T-helper 2 cell (primary cell): ENCODE results near the gene JMJD7.

ENCODE experiments used
- DNase-seq, 5 experiments: peaks; one replicate each; pipeline versions ENCODE4 v3.0.0 to v3.0.0-alpha.2; 2012 to 2022

Gene JMJD7

DNA sequence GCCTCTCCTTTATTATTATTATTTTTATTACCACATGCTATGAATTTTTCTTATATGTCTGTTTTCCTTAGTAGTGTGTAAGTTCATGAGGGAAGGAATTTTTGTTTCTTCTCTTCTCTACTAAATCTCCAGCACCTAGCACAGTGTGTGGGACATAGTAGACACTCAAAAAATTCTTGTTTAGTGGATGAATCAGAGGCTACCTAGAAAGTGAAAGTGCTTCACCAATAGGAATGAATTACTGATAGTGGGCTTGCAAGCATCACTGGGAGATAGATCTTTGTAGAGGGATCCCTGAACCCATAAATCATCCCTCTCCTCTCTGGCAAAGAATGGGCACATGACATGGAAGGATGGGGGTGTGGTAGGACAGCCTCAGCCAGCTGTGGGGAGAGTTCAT lies 57.4 kb downstream of the JMJD7 start:
- DNase-seq = no peak

DNA sequence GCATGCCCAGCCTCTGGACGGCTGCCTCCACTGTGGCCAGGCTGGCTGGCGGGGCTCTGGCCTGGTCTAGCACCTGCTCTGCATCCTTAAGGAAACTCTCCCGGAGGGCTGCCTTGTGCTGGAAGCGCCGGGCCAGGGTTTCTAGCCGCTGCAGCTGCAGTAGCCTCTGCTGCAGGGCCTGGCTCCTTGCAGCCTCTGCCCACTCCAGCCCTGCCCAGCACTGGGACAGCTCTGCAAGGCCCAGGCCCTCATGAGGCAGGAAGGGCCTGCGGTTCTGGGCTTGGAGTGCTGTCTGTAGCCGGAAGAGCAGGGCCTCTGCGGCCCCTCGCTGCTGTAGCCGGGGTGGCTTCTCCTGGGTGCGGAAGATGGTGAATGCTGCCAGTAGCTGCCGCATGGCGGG lies 57.9 kb downstream of the JMJD7 start:
- no peak for DNase-seq

- DNase-seq = no peak
Observed at GRCh38 chr15:41886741-41887140, 58.8 kb downstream of the JMJD7 start.

DNA sequence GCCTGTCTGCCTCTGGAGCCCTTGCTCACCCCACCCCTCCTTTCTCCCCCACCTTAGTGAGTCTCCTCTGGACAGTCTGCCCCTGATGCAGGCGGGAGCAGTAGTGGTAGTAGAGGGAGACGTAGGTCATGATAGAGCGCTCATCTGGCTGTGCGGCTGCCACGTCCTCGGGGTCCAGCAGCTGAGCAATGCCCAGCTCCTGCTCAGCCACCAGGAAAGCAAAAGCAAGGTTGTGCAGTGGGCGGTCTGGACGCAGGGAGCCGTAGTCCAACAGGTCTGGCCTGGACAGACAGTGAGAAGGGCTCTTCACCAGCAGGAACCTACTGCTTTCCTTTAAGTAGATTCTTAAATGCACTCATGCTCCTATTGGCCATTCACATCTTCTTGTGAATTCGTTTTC lies 59.3 kb downstream of the JMJD7 start:
- no peak for DNase-seq
